Activated T-helper 17 cell treated with anti-CD3 and anti-CD28 coated beads, Interleukin-2, amount 50 U/mL, for 72 hours (primary cell): ENCODE measurements around the gene LEMD1. TPM values are rescaled to one million over a fixed set of nuclear protein-coding genes. Genes with fewer than 3 reads are reported as not detected.
A peak's percentile ranks its signal among the peaks of the same experiment; 100 is the strongest.
"Not testable (repeated sequence)": the region's sequence is repeated elsewhere in the genome, so short reads cannot be mapped to it uniquely, and the experiment has no call there.

Experiments used
- ATAC-seq: fragments of 150-1000 bp; cut with Tn5 transposase; replicated peaks from 2 replicates; pipeline ENCODE4 v1.10.0; 2021; ENCODE audit warnings: mild to moderate bottlenecking, moderate library complexity
- H3K27ac Mint-ChIP-seq: one replicate; pipeline ENCODE4 v1.8.0; 2022; ENCODE audit warnings: mixed read lengths
- H3K27me3 Mint-ChIP-seq: one replicate; pipeline ENCODE4 v1.8.0; 2022; ENCODE audit warnings: mixed read lengths
- H3K36me3 Mint-ChIP-seq: one replicate; pipeline ENCODE4 v1.8.0; 2022; ENCODE audit warnings: low read depth, mild to moderate bottlenecking, mixed read lengths
- H3K4me1 Mint-ChIP-seq: one replicate; pipeline ENCODE4 v1.8.0; 2022; ENCODE audit warnings: mixed read lengths
- H3K4me3 Mint-ChIP-seq: one replicate; pipeline ENCODE4 v1.8.0; 2022; ENCODE audit warnings: mild to moderate bottlenecking, mixed read lengths
- H3K9me3 Mint-ChIP-seq: one replicate; pipeline ENCODE4 v1.8.0; 2022; ENCODE audit warnings: mixed read lengths
- total RNA-seq, 2 donors: library from RNA; stranded (reverse); gene quantifications; one replicate each; pipeline ENCODE4 v1.2.3, GENCODE V29; 2022

LEMD1 gene
- total RNA-seq, 2 donors from 2014 or later, result 0.61 to 1.1 TPM

- Mint-ChIP-seq H3K4me3 (peak overlapping the region; percentile 83), H3K36me3 (no peaks in the 10 kb centered on the region), H3K27ac (peak overlapping the region; percentile 92), H3K9me3 (no peaks in the 10 kb centered on the region), H3K27me3 (peaks cover 2% of the 10 kb centered on the region), H3K4me1 (peaks cover 13% of the 10 kb centered on the region)
- no peak for ATAC-seq
Observed at GRCh38 chr1:205441318-205441633, 19.4 kb upstream of the LEMD1 start.

- Mint-ChIP-seq H3K4me3 (peak overlapping the region; percentile 83), H3K4me1 (peaks cover 13% of the 10 kb centered on the region), H3K36me3 (no peaks in the 10 kb centered on the region), H3K27ac (peak overlapping the region; percentile 92), H3K9me3 (no peaks in the 10 kb centered on the region), H3K27me3 (peaks cover 3% of the 10 kb centered on the region)
- peak; percentile 97 for ATAC-seq
Observed at GRCh38 chr1:205440476-205441317, 18.8 kb upstream of the LEMD1 start.

- Mint-ChIP-seq H3K27me3 (peaks cover 6% of the 10 kb centered on the region), H3K4me3 (peak overlapping the region; percentile 83), H3K36me3 (no peaks in the 10 kb centered on the region), H3K27ac (peak overlapping the region; percentile 92), H3K4me1 (peaks cover 13% of the 10 kb centered on the region), H3K9me3 (no peaks in the 10 kb centered on the region)
- no peak for ATAC-seq
Observed at GRCh38 chr1:205440121-205440475, 18.2 kb upstream of the LEMD1 start.

- Mint-ChIP-seq H3K27ac (no peak overlapping the region), H3K36me3 (no peaks in the 10 kb centered on the region), H3K4me1 (peaks cover 13% of the 10 kb centered on the region), H3K27me3 (peaks cover 11% of the 10 kb centered on the region), H3K4me3 (no peak overlapping the region), H3K9me3 (no peaks in the 10 kb centered on the region)
- ATAC-seq, result no peak
Observed at GRCh38 chr1:205438213-205439158, 16.6 kb upstream of the LEMD1 start.

GRCh38 chr1:205437570-205437969 lies 15.7 kb upstream of the LEMD1 start:
- no peaks in the 10 kb centered on the region for H3K9me3 Mint-ChIP-seq
- no peak overlapping the region for H3K27ac Mint-ChIP-seq
- no peak for ATAC-seq
- H3K36me3 Mint-ChIP-seq, result no peaks in the 10 kb centered on the region
- no peak overlapping the region for H3K4me3 Mint-ChIP-seq
- H3K4me1 Mint-ChIP-seq, result peaks cover 13% of the 10 kb centered on the region
- peaks cover 11% of the 10 kb centered on the region for H3K27me3 Mint-ChIP-seq

- Mint-ChIP-seq H3K36me3 (no peaks in the 10 kb centered on the region), H3K4me1 (peaks cover 13% of the 10 kb centered on the region), H3K4me3 (no peak overlapping the region), H3K27ac (no peak overlapping the region), H3K27me3 (peaks cover 16% of the 10 kb centered on the region), H3K9me3 (no peaks in the 10 kb centered on the region)
- no peak for ATAC-seq
Observed at GRCh38 chr1:205436776-205437410, 15.0 kb upstream of the LEMD1 start.

- H3K9me3 Mint-ChIP-seq, result no peaks in the 10 kb centered on the region
- no peak for ATAC-seq
- peaks cover 16% of the 10 kb centered on the region for H3K27me3 Mint-ChIP-seq
- no peak overlapping the region for H3K4me3 Mint-ChIP-seq
- peaks cover 5% of the 10 kb centered on the region for H3K4me1 Mint-ChIP-seq
- no peak overlapping the region for H3K27ac Mint-ChIP-seq
- H3K36me3 Mint-ChIP-seq, result no peaks in the 10 kb centered on the region
Observed at GRCh38 chr1:205435578-205436573, 14.0 kb upstream of the LEMD1 start.

GRCh38 chr1:205434738-205435137 lies 12.9 kb upstream of the LEMD1 start:
- Mint-ChIP-seq H3K4me3 (no peak overlapping the region), H3K36me3 (no peaks in the 10 kb centered on the region), H3K4me1 (no peaks in the 10 kb centered on the region), H3K27ac (no peak overlapping the region), H3K27me3 (peaks cover 16% of the 10 kb centered on the region), H3K9me3 (no peaks in the 10 kb centered on the region)
- ATAC-seq, result no peak

GRCh38 chr1:205432692-205433091 lies 10.8 kb upstream of the LEMD1 start:
- not testable (repeated sequence) for H3K9me3 Mint-ChIP-seq, H3K27ac Mint-ChIP-seq, ATAC-seq, H3K36me3 Mint-ChIP-seq, H3K4me1 Mint-ChIP-seq, H3K4me3 Mint-ChIP-seq
- peaks cover 16% of the 10 kb centered on the region for H3K27me3 Mint-ChIP-seq

GRCh38 chr1:205432116-205432515 lies 10.3 kb upstream of the LEMD1 start:
- H3K4me1 Mint-ChIP-seq, result no peaks in the 10 kb centered on the region
- H3K36me3 Mint-ChIP-seq, result no peaks in the 10 kb centered on the region
- H3K9me3 Mint-ChIP-seq, result no peaks in the 10 kb centered on the region
- H3K27ac Mint-ChIP-seq, result no peak overlapping the region
- no peak overlapping the region for H3K4me3 Mint-ChIP-seq
- peaks cover 16% of the 10 kb centered on the region for H3K27me3 Mint-ChIP-seq
- no peak for ATAC-seq

- no peaks in the 10 kb centered on the region for H3K9me3 Mint-ChIP-seq
- peak; percentile 70 for ATAC-seq
- peak overlapping the region; percentile 68 for H3K4me3 Mint-ChIP-seq
- no peaks in the 10 kb centered on the region for H3K36me3 Mint-ChIP-seq
- no peaks in the 10 kb centered on the region for H3K4me1 Mint-ChIP-seq
- peaks cover 16% of the 10 kb centered on the region for H3K27me3 Mint-ChIP-seq
- H3K27ac Mint-ChIP-seq, result no peak overlapping the region
Observed at GRCh38 chr1:205430696-205431305, 8.9 kb upstream of the LEMD1 start.

GRCh38 chr1:205429762-205430695 lies 8.2 kb upstream of the LEMD1 start:
- ATAC-seq, result no peak

More at GRCh38 chr1:205429762-205430695, 8.2 kb upstream of the LEMD1 start:
- Mint-ChIP-seq H3K4me3 (peak overlapping the region; percentile 68), H3K36me3 (no peaks in the 10 kb centered on the region), H3K9me3 (no peaks in the 10 kb centered on the region), H3K27me3 (peaks cover 13% of the 10 kb centered on the region), H3K27ac (no peak overlapping the region), H3K4me1 (no peaks in the 10 kb centered on the region)
